HL-60 (cell line): Measurements from ENCODE around the gene MRPS25.

Experiments
- CTCF ChIP-seq: IDR thresholded peaks from one replicate; pipeline ENCODE4 v1.5.1; 2011; ENCODE audit warnings: low read length, control low read depth, inconsistent platforms; ENCODE audit not compliant: insufficient read depth
- GABPA ChIP-seq: IDR thresholded peaks from 2 replicates; pipeline ENCODE4 v1.6.1; 2012; ENCODE audit warnings: low read depth
- TF ChIP-seq, protein P1 (sequence below): IDR thresholded peaks from 2 replicates; pipeline ENCODE4 v1.6.1; 2012; ENCODE audit warnings: low read depth; ENCODE audit not compliant: insufficient replicate concordance

- TF ChIP-seq CTCF: no peak
- no peak for TF ChIP-seq GABPA
- TF ChIP-seq, protein P1, sequence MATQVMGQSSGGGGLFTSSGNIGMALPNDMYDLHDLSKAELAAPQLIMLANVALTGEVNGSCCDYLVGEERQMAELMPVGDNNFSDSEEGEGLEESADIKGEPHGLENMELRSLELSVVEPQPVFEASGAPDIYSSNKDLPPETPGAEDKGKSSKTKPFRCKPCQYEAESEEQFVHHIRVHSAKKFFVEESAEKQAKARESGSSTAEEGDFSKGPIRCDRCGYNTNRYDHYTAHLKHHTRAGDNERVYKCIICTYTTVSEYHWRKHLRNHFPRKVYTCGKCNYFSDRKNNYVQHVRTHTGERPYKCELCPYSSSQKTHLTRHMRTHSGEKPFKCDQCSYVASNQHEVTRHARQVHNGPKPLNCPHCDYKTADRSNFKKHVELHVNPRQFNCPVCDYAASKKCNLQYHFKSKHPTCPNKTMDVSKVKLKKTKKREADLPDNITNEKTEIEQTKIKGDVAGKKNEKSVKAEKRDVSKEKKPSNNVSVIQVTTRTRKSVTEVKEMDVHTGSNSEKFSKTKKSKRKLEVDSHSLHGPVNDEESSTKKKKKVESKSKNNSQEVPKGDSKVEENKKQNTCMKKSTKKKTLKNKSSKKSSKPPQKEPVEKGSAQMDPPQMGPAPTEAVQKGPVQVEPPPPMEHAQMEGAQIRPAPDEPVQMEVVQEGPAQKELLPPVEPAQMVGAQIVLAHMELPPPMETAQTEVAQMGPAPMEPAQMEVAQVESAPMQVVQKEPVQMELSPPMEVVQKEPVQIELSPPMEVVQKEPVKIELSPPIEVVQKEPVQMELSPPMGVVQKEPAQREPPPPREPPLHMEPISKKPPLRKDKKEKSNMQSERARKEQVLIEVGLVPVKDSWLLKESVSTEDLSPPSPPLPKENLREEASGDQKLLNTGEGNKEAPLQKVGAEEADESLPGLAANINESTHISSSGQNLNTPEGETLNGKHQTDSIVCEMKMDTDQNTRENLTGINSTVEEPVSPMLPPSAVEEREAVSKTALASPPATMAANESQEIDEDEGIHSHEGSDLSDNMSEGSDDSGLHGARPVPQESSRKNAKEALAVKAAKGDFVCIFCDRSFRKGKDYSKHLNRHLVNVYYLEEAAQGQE: no peak
Measured at GRCh38 chr3:15010664-15011063, 54.5 kb downstream of the MRPS25 start.
